ENCODE measurements around the gene TRPC1.

The TRPC1 gene

GRCh38 chr3:142844339-142844977 is 120.6 kb downstream of the TRPC1 start:
- FAIRE-seq = peak; percentile 42

GRCh38 chr3:142846779-142847577 is 123.1 kb downstream of the TRPC1 start:
- FAIRE-seq = no peak

GRCh38 chr3:142849148-142849547 is 125.3 kb downstream of the TRPC1 start:
- no peak for FAIRE-seq

GRCh38 chr3:142850395-142851023 is 126.7 kb downstream of the TRPC1 start:
- FAIRE-seq = no peak

GRCh38 chr3:142852009-142852408 is 128.2 kb downstream of the TRPC1 start:
- FAIRE-seq = no peak

- FAIRE-seq = no peak
These were observed 129.7 kb downstream of the TRPC1 start for GRCh38 chr3:142853270-142854168.

GRCh38 chr3:142857056-142857455 is 133.2 kb downstream of the TRPC1 start:
- FAIRE-seq = no peak

Measured in TTC549 (cell line).